Left ventricle myocardium inferior (tissue), 1 donor: ENCODE measurements around the gene IGF1R. TPM values are rescaled to one million over a fixed set of nuclear protein-coding genes. Genes with fewer than 3 reads are reported as not detected.
"Not testable (repeated sequence)": the region's sequence is repeated elsewhere in the genome, so short reads cannot be mapped to it uniquely, and the experiment has no call there.

Experiments used
- DNase-seq: peaks from one replicate; pipeline ENCODE4 v3.0.0-alpha.2; 2020
- H3K27ac ChIP-seq: fragments of 200-600 bp; replicated peaks from 2 replicates; pipeline ENCODE4 v1.8.0; 2021
- H3K27me3 ChIP-seq: fragments of 200-600 bp; 2 replicates; pipeline ENCODE4 v1.8.0; 2021; ENCODE audit warnings: low read depth
- H3K36me3 ChIP-seq: fragments of 200-600 bp; 2 replicates; pipeline ENCODE4 v1.8.0; 2021
- H3K4me1 ChIP-seq: fragments of 200-600 bp; 2 replicates; pipeline ENCODE4 v1.8.0; 2021
- H3K4me3 ChIP-seq: fragments of 200-600 bp; 2 replicates; pipeline ENCODE4 v1.8.0; 2021; ENCODE audit warnings: mild to moderate bottlenecking, moderate library complexity
- H3K9me3 ChIP-seq: fragments of 200-600 bp; replicated peaks from 2 replicates; pipeline ENCODE4 v1.8.0; 2021
- CTCF ChIP-seq: fragments of 200-600 bp; IDR thresholded peaks from 2 replicates; pipeline ENCODE4 v1.8.0; 2021; ENCODE audit warnings: antibody characterized with exemption, mild to moderate bottlenecking, borderline replicate concordance
- intact Hi-C: fragments of 100-400 bp; cut with micrococcal nuclease; formaldehyde crosslinking; loops from one replicate; pipeline ENCODE4 v1.11.0; 2022
- total RNA-seq: library from RNA; stranded (reverse); fragmentation: NEBNext Ultra II Directional; extraction: Animal tissue kit (Norgen Biotek cat#: 25700); gene quantifications from one replicate; pipeline ENCODE4 v1.2.1, GENCODE V29; 2021
- donor health status: DM: no; HTN: yes; CAD: no; lungs with severe emphysema.

Gene IGF1R
- total RNA-seq, 1 donor from 2014 or later: 37.2 TPM

GRCh38 chr15:98611808-98612207, 36.5 kb upstream of the IGF1R start:
- intact Hi-C loops: no loop called here
- Histone ChIP-seq H3K4me1 (no peaks in the 10 kb centered on the region), H3K36me3 (no peaks in the 10 kb centered on the region), H3K4me3 (no peak overlapping the region), H3K27me3 (peaks cover 62% of the 10 kb centered on the region), H3K9me3 (no peaks in the 10 kb centered on the region), H3K27ac (no peak overlapping the region)
- TF ChIP-seq CTCF: no peak
- DNase-seq: no peak

GRCh38 chr15:98612490-98613110, 35.7 kb upstream of the IGF1R start:
- DNase-seq: no peak
- peaks cover 68% of the 10 kb centered on the region for H3K27me3 ChIP-seq
- intact Hi-C loops: no loop called here

GRCh38 chr15:98614681-98615080, 33.7 kb upstream of the IGF1R start:
- H3K4me3 ChIP-seq: no peak overlapping the region
- no peaks in the 10 kb centered on the region for H3K36me3 ChIP-seq
- no peaks in the 10 kb centered on the region for H3K9me3 ChIP-seq
- TF ChIP-seq CTCF: no peak
- H3K27me3 ChIP-seq: peaks cover 70% of the 10 kb centered on the region
- H3K4me1 ChIP-seq: no peaks in the 10 kb centered on the region
- intact Hi-C loops: no loop called here
- H3K27ac ChIP-seq: no peak overlapping the region
- DNase-seq: no peak

More at GRCh38 chr15:98612490-98613110, 35.7 kb upstream of the IGF1R start:
- Histone ChIP-seq H3K36me3 (no peaks in the 10 kb centered on the region), H3K4me1 (no peaks in the 10 kb centered on the region), H3K27ac (no peak overlapping the region), H3K9me3 (no peaks in the 10 kb centered on the region), H3K4me3 (no peak overlapping the region)
- no peak for TF ChIP-seq CTCF

GRCh38 chr15:98616397-98616796, 31.9 kb upstream of the IGF1R start:
- Histone ChIP-seq H3K9me3 (no peaks in the 10 kb centered on the region), H3K4me1 (no peaks in the 10 kb centered on the region), H3K36me3 (no peaks in the 10 kb centered on the region), H3K4me3 (no peak overlapping the region), H3K27me3 (peaks cover 72% of the 10 kb centered on the region), H3K27ac (no peak overlapping the region)
- no peak for TF ChIP-seq CTCF
- intact Hi-C loops: no loop called here
- DNase-seq: no peak

GRCh38 chr15:98617328-98617980, 30.9 kb upstream of the IGF1R start:
- Histone ChIP-seq H3K27me3 (peaks cover 73% of the 10 kb centered on the region), H3K27ac (no peak overlapping the region), H3K4me3 (no peak overlapping the region), H3K9me3 (no peaks in the 10 kb centered on the region), H3K4me1 (no peaks in the 10 kb centered on the region), H3K36me3 (no peaks in the 10 kb centered on the region)
- no peak for TF ChIP-seq CTCF
- no peak for DNase-seq
- intact Hi-C loops: no loop called here

- intact Hi-C loops: not testable (repeated sequence)
- H3K27me3 ChIP-seq: peaks cover 79% of the 10 kb centered on the region
These were observed 29.8 kb upstream of the IGF1R start for GRCh38 chr15:98618576-98618975.

More at GRCh38 chr15:98618576-98618975, 29.8 kb upstream of the IGF1R start:
- H3K4me3 ChIP-seq, H3K4me1 ChIP-seq, DNase-seq, H3K27ac ChIP-seq, H3K9me3 ChIP-seq, H3K36me3 ChIP-seq: not testable (repeated sequence)
